ENCODE data around the gene FOXF2.

DNA sequence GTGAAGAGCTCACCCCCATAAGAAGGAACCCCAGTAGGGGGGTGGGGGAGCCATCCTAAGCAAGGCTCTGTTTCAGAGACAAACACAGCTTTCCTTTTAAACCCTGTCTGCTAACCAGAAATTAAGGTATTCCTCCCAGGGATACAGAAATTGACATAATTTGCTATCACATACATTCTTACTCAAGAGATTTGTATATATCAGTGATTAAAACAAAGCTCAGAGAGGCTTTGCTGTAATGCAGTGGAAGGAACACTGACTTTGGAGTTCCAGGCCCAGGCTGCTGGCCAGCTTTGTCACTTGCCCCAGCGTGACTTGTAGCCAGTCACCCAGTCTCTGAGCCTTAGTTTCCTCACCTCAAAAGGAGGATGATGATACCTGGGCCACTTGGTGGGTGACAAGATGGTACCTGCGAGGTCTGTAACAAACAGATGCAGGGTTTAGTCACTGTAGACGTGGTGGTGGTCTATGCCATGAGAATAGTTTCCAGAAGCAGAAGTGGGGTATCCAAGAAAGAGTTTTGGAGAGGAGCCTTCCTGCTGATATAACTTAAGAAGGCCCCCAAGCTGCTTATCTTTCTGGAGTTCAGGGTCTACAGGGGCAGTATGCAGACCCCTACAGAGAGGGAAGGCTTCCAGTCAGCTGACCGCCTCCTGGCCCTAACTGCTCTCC is 3.2 kb upstream of the FOXF2 start:
- TF ChIP-seq POLR2AphosphoS5 (IDR thresholded peaks at IDR 0.05) (no peak), CTCF (IDR thresholded peaks at IDR 0.05) (no peak), POLR2A (IDR thresholded peaks at IDR 0.05) (no peak)
